ENCODE data around the gene GUCA2A. TPM values are rescaled to one million over a fixed set of nuclear protein-coding genes. Genes with fewer than 3 reads are reported as not detected.

Gene GUCA2A
- total and polyA plus RNA-seq, 2 donors (not counting 1 experiment from before 2014, with no cell fraction given): not detected

GRCh38 chr1:42144711-42145388 lies 19.7 kb downstream of the GUCA2A start:
- Histone ChIP-seq H3K4me2 (ENCODE audit: extremely low read depth, insufficient read depth, low read length) (no peak overlapping the region), H3K27me3 (ENCODE audit: control insufficient read depth, insufficient read depth, low read length) (peaks cover 25% of the 10 kb centered on the region), H3K79me2 (ENCODE audit: control insufficient read depth, insufficient read depth, low read length) (no peaks in the 10 kb centered on the region), H3K4me3 (replicated peaks in 1 of 4; ENCODE audit: control extremely low read depth in 1 of 4, insufficient read depth in 1 of 4, low read depth in 3 of 4, low read length in 4 of 4) (no peak overlapping the region), H3K36me3 (ENCODE audit: control insufficient read depth, insufficient read depth, low read length) (no peaks in the 10 kb centered on the region), H3K9ac (ENCODE audit: insufficient read depth, low read length) (no peak overlapping the region), H3K4me1 (ENCODE audit: control insufficient read depth, extremely low read depth, insufficient read depth, low read length) (no peaks in the 10 kb centered on the region), H2AFZ (ENCODE audit: low read length) (no peak overlapping the region), H3K27ac (ENCODE audit: insufficient read depth, low read length) (no peak overlapping the region), H3K9me3 (ENCODE audit: control insufficient read depth, insufficient read depth, low read depth, low read length) (no peaks in the 10 kb centered on the region), H4K20me1 (ENCODE audit: control insufficient read depth, extremely low read depth, insufficient read depth, low read length) (no peaks in the 10 kb centered on the region)
- no peak for DNase-seq (ENCODE audit: low read depth in 2 of 2)
- TF ChIP-seq CTCF (conservative IDR thresholded peaks at IDR 0.05 in 1 of 2, IDR thresholded peaks at IDR 0.05 in 1 of 2; ENCODE audit: low read depth in 1 of 2, low read length in 2 of 2) (no peak), EZH2 (IDR thresholded peaks at IDR 0.05; ENCODE audit: low read length, missing control alignments) (peak; percentile 14)

GRCh38 chr1:42143896-42144710 lies 20.4 kb downstream of the GUCA2A start:
- no peak overlapping the region for H3K9ac ChIP-seq (ENCODE audit: insufficient read depth, low read length)
- H2AFZ ChIP-seq (ENCODE audit: low read length): no peak overlapping the region
- H4K20me1 ChIP-seq (ENCODE audit: control insufficient read depth, extremely low read depth, insufficient read depth, low read length): no peaks in the 10 kb centered on the region
- DNase-seq (ENCODE audit: low read depth in 2 of 2): no peak
- TF ChIP-seq EZH2 (IDR thresholded peaks at IDR 0.05; ENCODE audit: low read length, missing control alignments): no peak
- H3K79me2 ChIP-seq (ENCODE audit: control insufficient read depth, insufficient read depth, low read length): no peaks in the 10 kb centered on the region
- no peak overlapping the region for H3K4me3 ChIP-seq (replicated peaks in 1 of 4; ENCODE audit: control extremely low read depth in 1 of 4, insufficient read depth in 1 of 4, low read depth in 3 of 4, low read length in 4 of 4)
- H3K4me2 ChIP-seq (ENCODE audit: extremely low read depth, insufficient read depth, low read length): no peak overlapping the region
- H3K9me3 ChIP-seq (ENCODE audit: control insufficient read depth, insufficient read depth, low read depth, low read length): no peaks in the 10 kb centered on the region
- H3K36me3 ChIP-seq (ENCODE audit: control insufficient read depth, insufficient read depth, low read length): no peaks in the 10 kb centered on the region
- H3K27ac ChIP-seq (ENCODE audit: insufficient read depth, low read length): no peak overlapping the region
- H3K4me1 ChIP-seq (ENCODE audit: control insufficient read depth, extremely low read depth, insufficient read depth, low read length): no peaks in the 10 kb centered on the region
- peaks cover 25% of the 10 kb centered on the region for H3K27me3 ChIP-seq (ENCODE audit: control insufficient read depth, insufficient read depth, low read length)

- TF ChIP-seq EZH2 (IDR thresholded peaks at IDR 0.05; ENCODE audit: low read length, missing control alignments) (no peak), CTCF (conservative IDR thresholded peaks at IDR 0.05 in 1 of 2, IDR thresholded peaks at IDR 0.05 in 1 of 2; ENCODE audit: low read depth in 1 of 2, low read length in 2 of 2) (no peak)
- H3K27me3 ChIP-seq (ENCODE audit: control insufficient read depth, insufficient read depth, low read length): peaks cover 25% of the 10 kb centered on the region
- H3K9ac ChIP-seq (ENCODE audit: insufficient read depth, low read length): no peak overlapping the region
- no peak overlapping the region for H3K4me2 ChIP-seq (ENCODE audit: extremely low read depth, insufficient read depth, low read length)
- H3K79me2 ChIP-seq (ENCODE audit: control insufficient read depth, insufficient read depth, low read length): no peaks in the 10 kb centered on the region
- H3K36me3 ChIP-seq (ENCODE audit: control insufficient read depth, insufficient read depth, low read length): no peaks in the 10 kb centered on the region
- no peaks in the 10 kb centered on the region for H4K20me1 ChIP-seq (ENCODE audit: control insufficient read depth, extremely low read depth, insufficient read depth, low read length)
- H2AFZ ChIP-seq (ENCODE audit: low read length): no peak overlapping the region
- no peaks in the 10 kb centered on the region for H3K9me3 ChIP-seq (ENCODE audit: control insufficient read depth, insufficient read depth, low read depth, low read length)
- peak in 1 of 2 donors; percentile 11 for DNase-seq (ENCODE audit: low read depth in 2 of 2)
- no peaks in the 10 kb centered on the region for H3K4me1 ChIP-seq (ENCODE audit: control insufficient read depth, extremely low read depth, insufficient read depth, low read length)
- no peak overlapping the region for H3K27ac ChIP-seq (ENCODE audit: insufficient read depth, low read length)
- no peak overlapping the region for H3K4me3 ChIP-seq (replicated peaks in 1 of 4; ENCODE audit: control extremely low read depth in 1 of 4, insufficient read depth in 1 of 4, low read depth in 3 of 4, low read length in 4 of 4)
Observed at GRCh38 chr1:42142894-42143675, 21.5 kb downstream of the GUCA2A start.

Measured in fibroblast of lung (primary cell).